Suprapubic skin (tissue), 3 donors: Measurements from ENCODE around the gene ABHD17A.

ENCODE experiments used
- POLR2AphosphoS5 ChIP-seq, 3 donors: sonication (generic); formaldehyde crosslinking; IDR thresholded peaks; one replicate each; pipeline ENCODE4 v1.6.1; 2017; ENCODE audit warnings: antibody characterized with exemption in 3 of 3
- TF ChIP-seq, protein P1 (sequence below), 2 donors: fragments of 200-600 bp in 1 of 2; fragments of 450-650 bp in 1 of 2; sonication (generic) in 1 of 2; IDR thresholded peaks; one replicate each; pipeline ENCODE4 v1.5.1; 2016 to 2019; ENCODE audit warnings: antibody characterized with exemption in 2 of 2, mild to moderate bottlenecking in 1 of 2, moderate library complexity in 1 of 2

DNA sequence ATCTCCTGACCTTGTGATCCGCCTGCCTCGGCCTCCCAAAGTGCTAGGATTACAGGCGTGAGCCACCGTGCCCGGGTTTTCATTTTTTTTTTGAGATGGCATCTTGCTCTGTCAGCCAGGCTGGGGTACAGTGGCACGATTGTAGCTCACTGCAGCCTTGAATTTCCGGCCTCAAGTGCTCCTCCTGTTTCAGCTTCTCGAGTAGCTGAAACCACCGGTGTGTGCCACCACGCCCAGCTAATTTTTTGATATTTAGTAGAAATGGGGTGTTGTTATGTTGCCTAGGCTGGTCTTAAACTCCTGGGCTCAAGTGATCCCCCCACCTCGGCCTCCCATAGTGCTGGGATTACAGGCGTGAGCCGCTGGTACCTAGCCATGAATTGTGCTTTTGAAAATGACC lies 25.8 kb upstream of the ABHD17A start:
- no peak for TF ChIP-seq POLR2AphosphoS5 (IDR thresholded peaks at IDR 0.05)
- TF ChIP-seq, protein P1, sequence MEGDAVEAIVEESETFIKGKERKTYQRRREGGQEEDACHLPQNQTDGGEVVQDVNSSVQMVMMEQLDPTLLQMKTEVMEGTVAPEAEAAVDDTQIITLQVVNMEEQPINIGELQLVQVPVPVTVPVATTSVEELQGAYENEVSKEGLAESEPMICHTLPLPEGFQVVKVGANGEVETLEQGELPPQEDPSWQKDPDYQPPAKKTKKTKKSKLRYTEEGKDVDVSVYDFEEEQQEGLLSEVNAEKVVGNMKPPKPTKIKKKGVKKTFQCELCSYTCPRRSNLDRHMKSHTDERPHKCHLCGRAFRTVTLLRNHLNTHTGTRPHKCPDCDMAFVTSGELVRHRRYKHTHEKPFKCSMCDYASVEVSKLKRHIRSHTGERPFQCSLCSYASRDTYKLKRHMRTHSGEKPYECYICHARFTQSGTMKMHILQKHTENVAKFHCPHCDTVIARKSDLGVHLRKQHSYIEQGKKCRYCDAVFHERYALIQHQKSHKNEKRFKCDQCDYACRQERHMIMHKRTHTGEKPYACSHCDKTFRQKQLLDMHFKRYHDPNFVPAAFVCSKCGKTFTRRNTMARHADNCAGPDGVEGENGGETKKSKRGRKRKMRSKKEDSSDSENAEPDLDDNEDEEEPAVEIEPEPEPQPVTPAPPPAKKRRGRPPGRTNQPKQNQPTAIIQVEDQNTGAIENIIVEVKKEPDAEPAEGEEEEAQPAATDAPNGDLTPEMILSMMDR (IDR thresholded peaks at IDR 0.05): no peak
